DOHH2 (cell line): ENCODE results near the gene MMP14.

ENCODE experiments used
- CTCF ChIP-seq: fragments of 200-600 bp; sonication (generic); IDR thresholded peaks from one replicate; pipeline ENCODE4 v1.5.1; 2014; ENCODE audit warnings: antibody characterized with exemption, mild to moderate bottlenecking, low read depth, low read length; ENCODE audit not compliant: poor library complexity, severe bottlenecking
- EZH2phosphoT487 ChIP-seq: fragments of 200-600 bp; sonication (generic); IDR thresholded peaks from 2 replicates; pipeline ENCODE4 v1.6.1; 2017; ENCODE audit warnings: borderline replicate concordance, mild to moderate bottlenecking, antibody characterized with exemption, low read length, moderate library complexity, mixed read lengths

GRCh38 chr14:22887260-22887989 lies 51.0 kb downstream of the MMP14 start:
- TF ChIP-seq CTCF (no peak), EZH2phosphoT487 (no peak)
